Right lobe of liver (tissue), 6 donors: ENCODE measurements around the gene TAF8. TPM values are rescaled to one million over a fixed set of nuclear protein-coding genes. Genes with fewer than 3 reads are reported as not detected.

ENCODE experiments used
- ATAC-seq, 4 donors: fragments of 200-7000 bp; cut with Tn5 transposase; one replicate each; pipeline ENCODE4 v1.9.1; 2020; ENCODE audit warnings: mild to moderate bottlenecking in 4 of 4, moderate library complexity in 4 of 4
- DNase-seq, 3 donors: peaks; one replicate each; pipeline ENCODE4 v3.0.0-alpha.2; 2020
- H3K27ac ChIP-seq, 3 donors: fragments of 200-600 bp; one replicate each; pipeline ENCODE4 v1.8.0; 2022
- H3K27me3 ChIP-seq, 2 donors: fragments of 200-600 bp; one replicate each; pipeline ENCODE4 v1.8.0; 2022
- H3K36me3 ChIP-seq, 4 donors: fragments of 200-600 bp; sonication (generic) in 1 of 4; one replicate each; pipeline versions ENCODE4 v1.5.1 to v1.8.0; 2017 to 2022; ENCODE audit warnings: control low read depth in 1 of 4
- H3K4me1 ChIP-seq, 4 donors: fragments of 200-600 bp; sonication (generic) in 1 of 4; one replicate each; pipeline versions ENCODE4 v1.5.1 to v1.8.0; 2017 to 2022; ENCODE audit warnings: control low read depth in 1 of 4
- H3K4me3 ChIP-seq, 3 donors: fragments of 200-600 bp; one replicate each; pipeline ENCODE4 v1.8.0; 2022
- H3K9me3 ChIP-seq, 4 donors: fragments of 200-600 bp; sonication (generic) in 1 of 4; one replicate each; pipeline versions ENCODE4 v1.5.1 to v1.8.0; 2017 to 2022; ENCODE audit warnings: control low read depth in 1 of 4
- CTCF ChIP-seq, 4 donors: fragments of 200-600 bp in 3 of 4; fragments of 450-650 bp in 1 of 4; IDR thresholded peaks; one replicate each; pipeline versions ENCODE4 v1.5.1 to v1.8.0; 2016 to 2022; ENCODE audit warnings: antibody characterized with exemption in 4 of 4, mild to moderate bottlenecking in 2 of 4
- POLR2A ChIP-seq: fragments of 450-650 bp; IDR thresholded peaks from one replicate; pipeline ENCODE4 v1.6.1; 2017; ENCODE audit warnings: antibody characterized with exemption, mild to moderate bottlenecking
- WGBS: methylation state at CpG from one replicate; pipeline ENCODE4 v1.1.6; 2018; ENCODE audit warnings: low coverage, low lambda C conversion rate; ENCODE audit not compliant: insufficient coverage; ENCODE audit errors: missing lambda C conversion rate; 5-methylcytosine and 5-hydroxymethylcytosine counted together
- intact Hi-C, 2 donors: fragments of 100-400 bp; cut with DNase I; formaldehyde crosslinking; loops; one replicate each; pipeline versions ENCODE4 v1.11.2 to v1.14.1; 2022
- total RNA-seq, 6 experiments: library from RNA; depleted of rRNA in 2 of 6; stranded (reverse); fragments of >200 nt in 2 of 6; fragmentation: NEBNext Ultra II Directional in 3 of 6; extraction: Animal tissue kit (Norgen Biotek cat#: 25700) in 3 of 6; gene quantifications; one replicate each; pipeline versions ENCODE4 v1.1.0 to v1.2.4, GENCODE V29; 2016 to 2023
- donor health status: DM: no; HTN: yes; CAD: no.
- donor health status: DM: no; HTN: no; CAD: no.
- donor health status: DM: no; HTN: no; CAD: no.
- donor health status: DM: no; HTN: yes; CAD: no.
- donor health status: DM: no; HTN: yes; CAD: no.

The TAF8 gene
- total RNA-seq, 6 experiments from 2014 or later, result 6.7 to 14.7 (median 11.9) TPM

GRCh38 chr6:42009844-42010184, 40.5 kb upstream of the TAF8 start:
- Histone ChIP-seq H3K9me3 (no peaks in the 10 kb centered on the region), H3K36me3 (no peaks in the 10 kb centered on the region), H3K4me3 (no peak overlapping the region), H3K27ac (no peak overlapping the region), H3K27me3 (no peaks in the 10 kb centered on the region), H3K4me1 (no peaks in the 10 kb centered on the region)
- intact Hi-C loops, result no loop called here
- TF ChIP-seq CTCF (IDR thresholded peaks at IDR 0.05) (no peak), POLR2A (no peak)
- DNase-seq (no peak), ATAC-seq (no peak)

- peak; percentile 21 to 70 (median 54) for ATAC-seq
These were observed 40.0 kb upstream of the TAF8 start for GRCh38 chr6:42010185-42010891.

GRCh38 chr6:42010909-42011308, 39.4 kb upstream of the TAF8 start:
- TF ChIP-seq CTCF (IDR thresholded peaks at IDR 0.05) (no peak), POLR2A (no peak)
- H3K4me3 ChIP-seq, result no peak overlapping the region
- ATAC-seq (no peak), DNase-seq (no peak)
- no peaks in the 10 kb centered on the region for H3K27me3 ChIP-seq
- H3K4me1 ChIP-seq, result no peaks in the 10 kb centered on the region
- H3K27ac ChIP-seq, result no peak overlapping the region
- intact Hi-C loops, result no loop called here
- no peaks in the 10 kb centered on the region for H3K36me3 ChIP-seq
- H3K9me3 ChIP-seq, result no peaks in the 10 kb centered on the region
- 33% methylated on average over 1 of the region's 1 CpG for WGBS

More at GRCh38 chr6:42010185-42010891, 40.0 kb upstream of the TAF8 start:
- TF ChIP-seq POLR2A, result no peak
- no peak for TF ChIP-seq CTCF (IDR thresholded peaks at IDR 0.05)
- peak in 1 of 3 donors; percentile 40 for DNase-seq
- 46% methylated on average over 5 of the region's 11 CpGs for WGBS
- no peaks in the 10 kb centered on the region for H3K27me3 ChIP-seq
- no peak overlapping the region for H3K27ac ChIP-seq
- no peaks in the 10 kb centered on the region for H3K4me1 ChIP-seq
- H3K4me3 ChIP-seq, result no peak overlapping the region
- H3K9me3 ChIP-seq, result no peaks in the 10 kb centered on the region
- intact Hi-C loops, result no loop called here
- H3K36me3 ChIP-seq, result no peaks in the 10 kb centered on the region

GRCh38 chr6:42012501-42013133, 37.7 kb upstream of the TAF8 start:
- peak in 1 of 3 donors; percentile 20 for DNase-seq
- intact Hi-C loops, result no loop called here
- H3K4me1 ChIP-seq, result no peaks in the 10 kb centered on the region
- TF ChIP-seq POLR2A, result no peak
- no peak for TF ChIP-seq CTCF (IDR thresholded peaks at IDR 0.05)
- H3K27ac ChIP-seq, result no peak overlapping the region
- H3K27me3 ChIP-seq, result no peaks in the 10 kb centered on the region
- no peak overlapping the region for H3K4me3 ChIP-seq
- H3K36me3 ChIP-seq, result no peaks in the 10 kb centered on the region
- H3K9me3 ChIP-seq, result no peaks in the 10 kb centered on the region
- no peak for ATAC-seq
- 89% methylated on average over 3 of the region's 3 CpGs for WGBS
